H1 (cell line): ENCODE results near the gene ATP11C. TPM values are rescaled to one million over a fixed set of nuclear protein-coding genes. Genes with fewer than 3 reads are reported as not detected.

Experiments
- CTCF ChIA-PET: fragments of 300-600 bp; sonication (Branson Sonifier 250); formaldehyde crosslinking; loops from one replicate; lab custom pipeline; 2021; ENCODE audit not compliant: partially characterized antibody; lab: Charles Lee
- POLR2A ChIA-PET: fragments of 300-600 bp; sonication (Branson Sonifier 250); formaldehyde crosslinking; loops from one replicate; lab custom pipeline; 2021; ENCODE audit warnings: inconsistent platforms; ENCODE audit not compliant: partially characterized antibody; lab: Charles Lee
- DNase-seq, 2 experiments: peaks; one replicate each; pipeline versions ENCODE4 v3.0.0 to v3.0.0-alpha.2; 2010 to 2022; ENCODE audit warnings: low spot score in 2 of 2, low read depth in 1 of 2, mixed read lengths in 1 of 2
- FAIRE-seq: peaks from 2 replicates; lab custom pipeline; 2011; peaks lifted over from hg19 to GRCh38; lab: Jason Lieb, UNC
- H2AFZ ChIP-seq: 2 replicates; pipeline ENCODE4 v1.8.1; 2012; ENCODE audit warnings: low read length, inconsistent platforms
- H2AK5ac ChIP-seq: 2 replicates; pipeline ENCODE4 v1.6.1; 2013; ENCODE audit warnings: low read depth, low read length
- H2BK120ac ChIP-seq: replicated peaks from 2 replicates; pipeline ENCODE3; 2013; ENCODE audit warnings: low read depth, low read length, inconsistent platforms
- H2BK12ac ChIP-seq: 2 replicates; pipeline ENCODE4 v1.6.1; 2013; ENCODE audit warnings: low read depth, low read length
- H2BK15ac ChIP-seq: 2 replicates; pipeline ENCODE4 v1.6.1; 2013; ENCODE audit warnings: low read length
- H2BK20ac ChIP-seq: 2 replicates; pipeline ENCODE4 v1.6.1; 2013; ENCODE audit warnings: low read length
- H2BK5ac ChIP-seq: 2 replicates; pipeline ENCODE4 v1.6.1; 2013; ENCODE audit warnings: low read depth, low read length
- H3K14ac ChIP-seq: 2 replicates; pipeline ENCODE4 v1.6.1; 2013; ENCODE audit warnings: inconsistent platforms; ENCODE audit not compliant: insufficient read length
- H3K18ac ChIP-seq: 2 replicates; pipeline ENCODE4 v1.6.1; 2013; ENCODE audit warnings: low read length; ENCODE audit errors: extremely low read depth
- H3K23ac ChIP-seq: 2 replicates; pipeline ENCODE4 v1.6.1; 2013; ENCODE audit warnings: inconsistent platforms; ENCODE audit not compliant: insufficient read length
- H3K23me2 ChIP-seq: 2 replicates; pipeline ENCODE4 v1.6.1; 2013; ENCODE audit warnings: low read depth, low read length
- H3K27ac ChIP-seq: 2 replicates; pipeline ENCODE4 v1.6.1; 2011; ENCODE audit warnings: low read depth, low read length, inconsistent platforms
- H3K27me3 ChIP-seq, 4 experiments: replicated peaks in 1 of 4; 1 replicate in 1 of 4; 2 replicates in 3 of 4; pipeline versions ENCODE4 v1.6.1 to v1.8.1; 2011 to 2013; ENCODE audit warnings: low read length in 3 of 4, mild to moderate bottlenecking in 3 of 4, inconsistent platforms in 2 of 4, mixed read lengths in 2 of 4, moderate library complexity in 1 of 4; ENCODE audit not compliant: control insufficient read depth in 3 of 4, insufficient read depth in 3 of 4; ENCODE audit errors: extremely low read depth in 1 of 4
- H3K36me3 ChIP-seq, 4 experiments: 2 replicates each; pipeline versions ENCODE4 v1.6.1 to v1.8.1; 2011 to 2013; ENCODE audit warnings: mild to moderate bottlenecking in 4 of 4, low read length in 3 of 4, moderate library complexity in 2 of 4, control low read depth in 1 of 4, inconsistent platforms in 1 of 4; ENCODE audit not compliant: insufficient read depth in 4 of 4, control insufficient read depth in 2 of 4
- H3K4ac ChIP-seq: replicated peaks from 2 replicates; pipeline ENCODE3; 2013; ENCODE audit warnings: low read length, low read depth, mixed read lengths, inconsistent platforms; ENCODE audit not compliant: insufficient read length
- H3K4me1 ChIP-seq, 4 experiments: replicated peaks in 1 of 4; 1 replicate in 1 of 4; 2 replicates in 3 of 4; pipeline versions ENCODE4 v1.6.1 to v1.8.1; 2011 to 2013; ENCODE audit warnings: low read length in 3 of 4, inconsistent platforms in 2 of 4, mixed read lengths in 1 of 4; ENCODE audit not compliant: insufficient read depth in 4 of 4, control insufficient read depth in 3 of 4
- H3K4me2 ChIP-seq, 2 experiments: 2 replicates each; pipeline versions ENCODE4 v1.6.1 to v1.8.1; 2011 to 2013; ENCODE audit warnings: low read depth in 2 of 2, low read length in 2 of 2, control low read depth in 1 of 2, inconsistent platforms in 1 of 2, mild to moderate bottlenecking in 1 of 2; ENCODE audit not compliant: insufficient read depth in 1 of 2
- H3K4me3 ChIP-seq, 4 experiments: fragments of 200-600, 300-600 bp in 1 of 4; sonication (generic), shearing (Covaris generic), sonication (Bioruptor Twin) in 1 of 4; 2 replicates each; pipeline versions ENCODE4 v1.5.1 to v1.8.1; 2011 to 2016; ENCODE audit warnings: low read length in 4 of 4, low read depth in 3 of 4, control low read depth in 2 of 4, inconsistent platforms in 2 of 4, mild to moderate bottlenecking in 2 of 4, mixed read lengths in 1 of 4, moderate library complexity in 1 of 4; ENCODE audit not compliant: insufficient read depth in 2 of 4; ENCODE audit errors: extremely low read depth in 1 of 4
- H3K56ac ChIP-seq: replicated peaks from 2 replicates; pipeline ENCODE3; 2013; ENCODE audit warnings: low read depth, mild to moderate bottlenecking, mixed read lengths, low read length, inconsistent platforms; ENCODE audit not compliant: insufficient read length
- H3K79me1 ChIP-seq: 2 replicates; pipeline ENCODE4 v1.6.1; 2013; ENCODE audit warnings: low read depth, low read length, control low read depth
- H3K79me2 ChIP-seq, 2 experiments: 2 replicates each; pipeline versions ENCODE4 v1.6.1 to v1.8.1; 2012 to 2013; ENCODE audit warnings: low read length in 2 of 2, mild to moderate bottlenecking in 2 of 2, inconsistent platforms in 1 of 2; ENCODE audit not compliant: insufficient read depth in 2 of 2, control insufficient read depth in 1 of 2
- H3K9ac ChIP-seq, 4 experiments: replicated peaks in 1 of 4; 1 replicate in 1 of 4; 2 replicates in 3 of 4; pipeline versions ENCODE4 v1.6.1 to v1.8.1; 2011 to 2013; ENCODE audit warnings: low read depth in 3 of 4, low read length in 3 of 4, control low read depth in 2 of 4, mild to moderate bottlenecking in 2 of 4, moderate library complexity in 2 of 4, inconsistent platforms in 1 of 4; ENCODE audit errors: extremely low read depth in 1 of 4
- H3K9me3 ChIP-seq, 2 experiments: 2 replicates each; pipeline versions ENCODE4 v1.6.1 to v1.8.1; 2012 to 2013; ENCODE audit warnings: mild to moderate bottlenecking in 2 of 2, moderate library complexity in 2 of 2, control low read depth in 1 of 2, inconsistent platforms in 1 of 2, low read depth in 1 of 2, low read length in 1 of 2, mixed read lengths in 1 of 2; ENCODE audit not compliant: insufficient read depth in 2 of 2
- H4K20me1 ChIP-seq, 2 experiments: replicated peaks in 1 of 2; 2 replicates each; pipeline versions ENCODE3 to v1.8.1; 2011 to 2013; ENCODE audit warnings: inconsistent platforms in 2 of 2, low read length in 2 of 2, mild to moderate bottlenecking in 1 of 2; ENCODE audit not compliant: insufficient read depth in 2 of 2, control insufficient read depth in 1 of 2
- H4K5ac ChIP-seq: 2 replicates; pipeline ENCODE4 v1.6.1; 2013; ENCODE audit warnings: low read length, low read depth, mixed read lengths, inconsistent platforms; ENCODE audit not compliant: insufficient read length
- H4K8ac ChIP-seq: 2 replicates; pipeline ENCODE4 v1.8.0; 2013; ENCODE audit warnings: mild to moderate bottlenecking, moderate library complexity, low read length, inconsistent platforms; ENCODE audit not compliant: insufficient read depth; ENCODE audit errors: extremely low read depth
- H4K91ac ChIP-seq: replicated peaks from 2 replicates; pipeline ENCODE3; 2013; ENCODE audit warnings: low read length, mixed read lengths, inconsistent platforms; ENCODE audit not compliant: insufficient read length
- ASH2L ChIP-seq: fragments of 200-600, 300-600 bp; sonication (generic); IDR thresholded peaks from one replicate; pipeline ENCODE4 v1.7.1; 2017; ENCODE audit warnings: low read length
- BACH1 ChIP-seq: IDR thresholded peaks from 2 replicates; pipeline ENCODE4 v1.6.1; 2012; ENCODE audit warnings: low read length, improper control_type of control experiment
- EP300 ChIP-seq, 2 experiments: IDR thresholded peaks; 1 replicate in 1 of 2; 2 replicates in 1 of 2; pipeline ENCODE4 v1.6.1; 2011 to 2012; ENCODE audit warnings: low read depth in 2 of 2, low read length in 2 of 2, mild to moderate bottlenecking in 2 of 2, borderline replicate concordance in 1 of 2, inconsistent platforms in 1 of 2, moderate library complexity in 1 of 2
- GTF2F1 ChIP-seq: IDR thresholded peaks from 2 replicates; pipeline ENCODE4 v1.6.1; 2012; ENCODE audit warnings: low read depth, low read length, improper control_type of control experiment, borderline replicate concordance
- JUND ChIP-seq: IDR thresholded peaks from 2 replicates; pipeline ENCODE4 v1.6.1; 2011; ENCODE audit warnings: mild to moderate bottlenecking, improper control_type of control experiment, low read length
- KDM4A ChIP-seq: IDR thresholded peaks from one replicate; pipeline ENCODE4 v1.7.1; 2012; ENCODE audit warnings: low read depth, mild to moderate bottlenecking, moderate library complexity, low read length, inconsistent platforms; ENCODE audit not compliant: severe bottlenecking
- SAP30 ChIP-seq: fragments of 300-600 bp; sonication (generic); IDR thresholded peaks from 2 replicates; pipeline ENCODE4 v1.7.1; 2012; ENCODE audit warnings: low read length, moderate library complexity, mild to moderate bottlenecking, inconsistent platforms; ENCODE audit not compliant: insufficient read depth, insufficient replicate concordance
- SP2 ChIP-seq: IDR thresholded peaks from 2 replicates; pipeline ENCODE4 v1.6.1; 2012; ENCODE audit warnings: mild to moderate bottlenecking, low read length, inconsistent platforms
- WGBS, 2 experiments: shearing (Covaris generic) in 1 of 2; methylation state at CpG; one replicate each; pipeline versions ENCODE4 v1.1.6 to v1.1.7; 2013 to 2015; ENCODE audit warnings: low lambda C conversion rate in 2 of 2, mixed read lengths in 2 of 2, inconsistent platforms in 1 of 2, low coverage in 1 of 2, missing lambda C conversion rate in 1 of 2; ENCODE audit not compliant: insufficient replicate concordance in 2 of 2, insufficient coverage in 1 of 2, insufficient read length in 1 of 2; ENCODE audit errors: extremely low coverage in 1 of 2, missing lambda C conversion rate in 1 of 2; 5-methylcytosine and 5-hydroxymethylcytosine counted together
- polyA plus RNA-seq, 7 experiments: library from polyadenylated mRNA; depleted of rRNA in 3 of 7; stranded (reverse) in 5 of 7; unstranded in 2 of 7; fragments of >200 nt in 5 of 7; fragments of 200-250 nt in 2 of 7; gene quantifications; 1 replicate in 5 of 7; 2 replicates in 1 of 7; 4 replicates in 1 of 7; pipeline versions ENCODE4 v1.2.1 to v1.2.3, GENCODE V29; 2011 to 2013; ENCODE audit warnings: missing spikeins in 2 of 7, mixed read lengths in 2 of 7
- total RNA-seq: library from RNA; stranded (reverse); fragmentation: NEBNext Ultra II Directional; extraction: Animal tissue kit (Norgen Biotek cat#: 25700); gene quantifications from 2 replicates; pipeline ENCODE4 v1.2.1, GENCODE V29; 2021

Gene ATP11C
- total and polyA plus RNA-seq, 2 of the 8 experiments (the other 6 are each of a cell fraction or from before 2014, with no cell fraction given), result 14.7 to 52.1 TPM

DNA sequence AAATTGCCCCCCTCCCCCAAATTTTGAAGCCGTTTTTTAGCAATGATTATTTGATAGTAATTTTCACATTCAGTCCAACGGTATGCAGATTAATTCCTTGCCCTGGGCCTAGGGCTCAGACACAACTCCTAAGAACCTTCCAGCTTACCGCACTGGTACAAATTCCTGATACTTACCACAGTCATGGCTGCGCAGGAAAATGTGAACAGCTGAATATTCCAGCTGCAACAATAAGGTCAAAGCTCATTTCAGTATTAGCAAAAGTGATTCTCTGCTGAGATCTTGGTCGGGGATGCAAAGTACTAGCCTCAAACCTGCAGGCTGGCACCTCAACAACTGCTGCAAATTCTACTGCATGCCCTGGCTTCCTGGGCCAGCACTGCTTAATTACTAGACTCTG is 3.0 kb downstream of the ATP11C start:
- no peaks in the 10 kb centered on the region for H3K36me3 ChIP-seq
- DNase-seq (no peak), FAIRE-seq (peak; percentile 85)
- no peak overlapping the region for H3K9ac ChIP-seq
- no peak overlapping the region for H4K8ac ChIP-seq
- H3K27me3 ChIP-seq, result no peaks in the 10 kb centered on the region
- H2BK20ac ChIP-seq, result no peak overlapping the region
- no peak overlapping the region for H3K18ac ChIP-seq
- H3K4ac ChIP-seq, result no peak overlapping the region
- no peak overlapping the region for H2BK12ac ChIP-seq
- H3K79me1 ChIP-seq, result no peaks in the 10 kb centered on the region
- no peak overlapping the region for H2AK5ac ChIP-seq
- H3K4me2 ChIP-seq, result peak overlapping the region; percentile 33 to 79
- H3K9me3 ChIP-seq, result no peaks in the 10 kb centered on the region
- WGBS, 2 experiments, result 60% methylated on average over 5 of the region's 5 CpGs; no CpG with 5 or more reads in 1 of the 2 experiments
- H3K4me3 ChIP-seq, result peak overlapping the region in 1 of 4 experiments; percentile 78; a peak in 2 of 8 replicates
- no peak overlapping the region for H2BK5ac ChIP-seq
- H3K14ac ChIP-seq, result no peak overlapping the region
- POLR2A ChIA-PET, result interaction anchor here (0.7 to 1.6 kb wide), 4 partner anchors 10 to 24 kb away, joined by 3 to 7 read pairs (median 3); no protein-coding TSS in a partner anchor
- no peak overlapping the region for H2AFZ ChIP-seq
- peaks cover 0 to 8% (median 0%) of the 10 kb centered on the region in 4 experiments; a peak in 2 of 7 replicates for H3K4me1 ChIP-seq
- H4K91ac ChIP-seq, result no peak overlapping the region
- no peak overlapping the region for H3K23ac ChIP-seq
- no peak overlapping the region for H3K56ac ChIP-seq
- H3K27ac ChIP-seq, result no peak overlapping the region
- no peak overlapping the region for H4K5ac ChIP-seq
- H4K20me1 ChIP-seq, result peaks cover 0 to 6% of the 10 kb centered on the region in 2 experiments
- H2BK120ac ChIP-seq, result no peak overlapping the region
- H3K23me2 ChIP-seq, result peaks cover 2% of the 10 kb centered on the region; the same call in 1 of the 2 replicates
- no peak overlapping the region for H2BK15ac ChIP-seq
- CTCF ChIA-PET, result interaction anchor here (1.0 kb wide), 1 partner anchor 10 kb away, joined by 3 read pairs; no protein-coding TSS in a partner anchor
- no peak for TF ChIP-seq JUND
- TF ChIP-seq EP300 (IDR thresholded peaks at IDR 0.05; ENCODE audit: borderline replicate concordance in 1 of 2, low read depth in 2 of 2, low read length in 2 of 2), result no peak
- no peak for TF ChIP-seq KDM4A
- no peak for TF ChIP-seq BACH1
- no peak for TF ChIP-seq SP2
- TF ChIP-seq SAP30, result no peak
- no peak for TF ChIP-seq ASH2L
- TF ChIP-seq GTF2F1, result no peak
- H3K79me2 ChIP-seq, result peaks cover 4 to 66% of the 10 kb centered on the region in 2 experiments; a peak in 3 of 4 replicates
